ENCODE measurements around the gene SKAP1. TPM values are rescaled to one million over a fixed set of nuclear protein-coding genes. Genes with fewer than 3 reads are reported as not detected.

Gene SKAP1
- total RNA-seq, 2 experiments from 2014 or later, result 1.2 TPM; not detected in 1

DNA sequence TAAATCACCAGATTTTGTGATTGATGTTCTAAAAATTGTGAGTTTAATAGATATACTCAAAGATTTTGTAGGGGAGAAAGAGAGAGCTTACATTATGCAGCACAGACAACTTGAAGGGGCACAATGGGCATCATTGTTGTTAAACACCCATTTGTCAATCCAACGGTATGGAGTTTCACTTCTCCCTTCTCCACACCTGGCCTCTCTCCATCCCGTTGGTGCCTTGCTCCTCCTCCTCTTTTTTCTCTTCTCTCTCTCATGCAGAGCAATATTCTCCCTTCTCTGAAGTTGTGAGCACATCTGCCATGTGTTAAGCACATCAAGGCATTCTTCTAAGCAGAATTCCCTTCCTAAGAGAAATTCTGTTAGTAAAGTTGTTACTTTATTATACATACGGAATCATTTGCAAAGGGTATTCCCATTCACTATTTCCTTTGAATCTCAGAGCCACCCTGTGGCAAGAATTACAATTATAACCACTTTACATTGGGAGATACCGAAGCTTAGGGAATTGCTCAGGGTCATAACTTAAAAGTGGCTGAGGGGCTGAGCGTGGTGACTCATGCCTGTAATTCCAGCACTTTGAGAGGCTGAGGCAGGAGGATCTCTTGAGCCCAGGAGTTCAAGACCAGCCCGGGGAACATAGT is 40.5 kb upstream of the SKAP1 start:
- no peak for TF ChIP-seq EZH2phosphoT487 (IDR thresholded peaks at IDR 0.05; ENCODE audit: borderline replicate concordance, low read depth, low read length)
- TF ChIP-seq, protein P1, sequence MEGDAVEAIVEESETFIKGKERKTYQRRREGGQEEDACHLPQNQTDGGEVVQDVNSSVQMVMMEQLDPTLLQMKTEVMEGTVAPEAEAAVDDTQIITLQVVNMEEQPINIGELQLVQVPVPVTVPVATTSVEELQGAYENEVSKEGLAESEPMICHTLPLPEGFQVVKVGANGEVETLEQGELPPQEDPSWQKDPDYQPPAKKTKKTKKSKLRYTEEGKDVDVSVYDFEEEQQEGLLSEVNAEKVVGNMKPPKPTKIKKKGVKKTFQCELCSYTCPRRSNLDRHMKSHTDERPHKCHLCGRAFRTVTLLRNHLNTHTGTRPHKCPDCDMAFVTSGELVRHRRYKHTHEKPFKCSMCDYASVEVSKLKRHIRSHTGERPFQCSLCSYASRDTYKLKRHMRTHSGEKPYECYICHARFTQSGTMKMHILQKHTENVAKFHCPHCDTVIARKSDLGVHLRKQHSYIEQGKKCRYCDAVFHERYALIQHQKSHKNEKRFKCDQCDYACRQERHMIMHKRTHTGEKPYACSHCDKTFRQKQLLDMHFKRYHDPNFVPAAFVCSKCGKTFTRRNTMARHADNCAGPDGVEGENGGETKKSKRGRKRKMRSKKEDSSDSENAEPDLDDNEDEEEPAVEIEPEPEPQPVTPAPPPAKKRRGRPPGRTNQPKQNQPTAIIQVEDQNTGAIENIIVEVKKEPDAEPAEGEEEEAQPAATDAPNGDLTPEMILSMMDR (conservative IDR thresholded peaks at IDR 0.05; ENCODE audit: low read length), result no peak
- H3K27ac ChIP-seq (ENCODE audit: low read depth, low read length, poor library complexity, severe bottlenecking), result peak overlapping the region; percentile 78

DNA sequence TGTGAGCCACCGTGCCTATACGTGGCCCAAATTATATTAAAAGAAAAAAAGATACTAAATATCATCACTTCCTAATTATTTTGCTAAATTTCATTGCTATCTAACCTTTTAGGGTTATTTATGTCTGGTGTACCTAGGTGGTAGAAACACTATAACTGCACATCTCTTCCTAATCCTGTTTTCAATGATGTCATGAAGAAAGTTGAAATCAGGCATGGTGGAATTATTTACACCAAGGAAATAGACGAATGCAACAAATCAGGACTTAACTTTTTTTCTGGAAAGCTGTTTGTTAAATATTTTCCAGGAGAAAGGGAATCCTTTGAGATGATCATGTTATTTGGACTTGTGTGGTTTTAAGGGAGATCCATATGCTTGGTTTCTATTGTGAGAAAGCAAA is 39.2 kb upstream of the SKAP1 start:
- no peak for DNase-seq (ENCODE audit: low spot score)
- H3K4me3 ChIP-seq (ENCODE audit: low read depth, low read length, poor library complexity, severe bottlenecking), result no peak overlapping the region
- H3K79me2 ChIP-seq (ENCODE audit: insufficient read depth, low read depth, low read length), result no peaks in the 10 kb centered on the region
- peaks cover 84% of the 10 kb centered on the region for H3K4me1 ChIP-seq (ENCODE audit: insufficient read depth, low read length, poor library complexity, severe bottlenecking)
- BruUV-seq (replicated peaks), result no TSS peak
- no peaks in the 10 kb centered on the region for H3K36me3 ChIP-seq (ENCODE audit: insufficient read depth, low read length)
- no peaks in the 10 kb centered on the region for H3K9me3 ChIP-seq (ENCODE audit: low read length)
- peak overlapping the region; percentile 42 for H3K4me2 ChIP-seq (ENCODE audit: low read length)
- intact Hi-C loops (cut with micrococcal nuclease; ENCODE audit: unreplicated experiment), result no loop called here
- no peaks in the 10 kb centered on the region for H4K20me1 ChIP-seq (ENCODE audit: insufficient read depth, low read length)
- no peaks in the 10 kb centered on the region for H3K9me2 ChIP-seq (ENCODE audit: insufficient read depth, low read length)
- CTCF ChIA-PET (ENCODE audit: unreplicated experiment), result no interaction called here
- TF ChIP-seq EZH2phosphoT487 (IDR thresholded peaks at IDR 0.05; ENCODE audit: borderline replicate concordance, low read depth, low read length), result no peak
- TF ChIP-seq, protein P1 (conservative IDR thresholded peaks at IDR 0.05; ENCODE audit: low read length), result no peak
- H3K27ac ChIP-seq (ENCODE audit: low read depth, low read length, poor library complexity, severe bottlenecking), result peak overlapping the region; percentile 78
- peak overlapping the region; percentile 34; the same call in 1 of the 2 replicates for H2AFZ ChIP-seq (ENCODE audit: low read length)
- POLR2A ChIA-PET, result no interaction called here

More for the DNA sequence above, 40.5 kb upstream of the SKAP1 start:
- Histone ChIP-seq H3K4me2 (ENCODE audit: low read length) (peak overlapping the region; percentile 42), H3K36me3 (ENCODE audit: insufficient read depth, low read length) (no peaks in the 10 kb centered on the region), H2AFZ (ENCODE audit: low read length) (peak overlapping the region; percentile 47; the same call in 1 of the 2 replicates), H3K9me2 (ENCODE audit: insufficient read depth, low read length) (no peaks in the 10 kb centered on the region), H3K9me3 (ENCODE audit: low read length) (no peaks in the 10 kb centered on the region), H3K4me3 (ENCODE audit: low read depth, low read length, poor library complexity, severe bottlenecking) (peak overlapping the region; percentile 39), H4K20me1 (ENCODE audit: insufficient read depth, low read length) (no peaks in the 10 kb centered on the region), H3K4me1 (ENCODE audit: insufficient read depth, low read length, poor library complexity, severe bottlenecking) (peaks cover 71% of the 10 kb centered on the region), H3K79me2 (ENCODE audit: insufficient read depth, low read depth, low read length) (no peaks in the 10 kb centered on the region)
- peak; percentile 83 for DNase-seq (ENCODE audit: low spot score)
- CTCF ChIA-PET (ENCODE audit: unreplicated experiment), result no interaction called here
- intact Hi-C loops (cut with micrococcal nuclease; ENCODE audit: unreplicated experiment), result no loop called here
- BruUV-seq (replicated peaks), result no TSS peak
- POLR2A ChIA-PET, result interaction anchor here (0.8 to 1.5 kb wide), 3 partner anchors 12 to 18 kb away, joined by 3 to 6 read pairs (median 5); no protein-coding TSS in a partner anchor

DNA sequence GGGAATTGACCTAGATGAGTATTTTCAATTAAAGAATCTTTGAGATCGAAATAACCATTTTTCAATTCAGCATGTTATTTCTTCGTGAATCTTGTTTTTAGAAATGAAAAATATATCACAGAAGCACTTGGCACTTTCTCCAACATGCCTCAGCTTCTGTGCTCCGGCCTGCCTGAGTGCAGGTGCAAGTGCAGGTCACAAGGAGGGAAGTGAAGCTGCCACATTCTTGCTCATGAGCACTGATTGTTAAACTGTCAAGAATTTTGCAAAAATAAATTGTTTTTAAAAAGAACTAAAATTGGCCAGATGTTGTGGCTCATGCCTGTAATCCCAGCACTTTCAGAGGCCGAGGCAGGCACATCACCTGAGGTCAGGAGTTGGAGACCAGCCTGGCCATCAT is 38.3 kb upstream of the SKAP1 start:
- H2AFZ ChIP-seq (ENCODE audit: low read length), result peak overlapping the region; percentile 7; the same call in 1 of the 2 replicates
- peaks cover 93% of the 10 kb centered on the region for H3K4me1 ChIP-seq (ENCODE audit: insufficient read depth, low read length, poor library complexity, severe bottlenecking)
- CTCF ChIA-PET (ENCODE audit: unreplicated experiment), result no interaction called here

More for the DNA sequence above, 38.3 kb upstream of the SKAP1 start:
- Histone ChIP-seq H3K36me3 (ENCODE audit: insufficient read depth, low read length) (no peaks in the 10 kb centered on the region), H3K4me2 (ENCODE audit: low read length) (peak overlapping the region; percentile 27), H4K20me1 (ENCODE audit: insufficient read depth, low read length) (no peaks in the 10 kb centered on the region), H3K9me3 (ENCODE audit: low read length) (no peaks in the 10 kb centered on the region), H3K27ac (ENCODE audit: low read depth, low read length, poor library complexity, severe bottlenecking) (peak overlapping the region; percentile 78), H3K79me2 (ENCODE audit: insufficient read depth, low read depth, low read length) (no peaks in the 10 kb centered on the region), H3K4me3 (ENCODE audit: low read depth, low read length, poor library complexity, severe bottlenecking) (no peak overlapping the region), H3K9me2 (ENCODE audit: insufficient read depth, low read length) (no peaks in the 10 kb centered on the region)
- peak; percentile 78 for DNase-seq (ENCODE audit: low spot score)
- POLR2A ChIA-PET, result interaction anchor here (0.7 kb wide), 1 partner anchor 11 kb away, joined by 4 read pairs; no protein-coding TSS in a partner anchor
- TF ChIP-seq, protein P1 (conservative IDR thresholded peaks at IDR 0.05; ENCODE audit: low read length), result no peak
- TF ChIP-seq EZH2phosphoT487 (IDR thresholded peaks at IDR 0.05; ENCODE audit: borderline replicate concordance, low read depth, low read length), result no peak
- intact Hi-C loops (cut with micrococcal nuclease; ENCODE audit: unreplicated experiment), result no loop called here
- no TSS peak for BruUV-seq (replicated peaks)

All from OCI-LY7 (cell line).